K562 (cell line): ENCODE measurements around the gene AKR1A1. TPM values are rescaled to one million over a fixed set of nuclear protein-coding genes. Genes with fewer than 3 reads are reported as not detected.
A peak's percentile ranks its signal among the peaks of the same experiment; 100 is the strongest.

Source experiments
- ATAC-seq: fragments of 200-7000 bp; cut with Tn5 transposase; 3 replicates; pipeline ENCODE4 v1.9.1; 2020; ENCODE audit warnings: moderate library complexity
- BruUV-seq: library from RNA; stranded (reverse); fragments of 400-500 nt; replicated peaks from 2 replicates; lab custom pipeline; 2021; lab: Mats Ljungman, UMichigan
- CTCF ChIA-PET: fragments of 300-600 bp; formaldehyde crosslinking; extraction: SDS; loops from one replicate; lab custom pipeline; 2021; ENCODE audit warnings: low intra/inter-chr PET ratio; lab: Yijun Ruan, JAX
- POLR2A ChIA-PET: fragments of 300-600, 350-650 bp; sonication (Branson Sonifier 250); formaldehyde crosslinking; extraction: SDS; loops from one replicate; lab custom pipeline; 2021; ENCODE audit warnings: antibody characterized with exemption, inconsistent platforms; lab: Yijun Ruan, JAX
- DNase-seq, 4 experiments: peaks; one replicate each; pipeline versions ENCODE4 v3.0.0 to v3.0.0-alpha.2; 2011 to 2018; ENCODE audit warnings: low spot score in 3 of 4, mixed read lengths in 3 of 4; ENCODE audit errors: extremely low read depth in 1 of 4
- FAIRE-seq: peaks from 2 replicates; lab custom pipeline; 2011; peaks lifted over from hg19 to GRCh38; lab: Jason Lieb, UNC
- H2AFZ ChIP-seq: 2 replicates; pipeline ENCODE4 v1.6.0; 2011; ENCODE audit warnings: low read depth, low read length, control low read depth, inconsistent platforms
- H3K27ac ChIP-seq: fragments of 200-600 bp; 3 replicates; pipeline ENCODE4 v1.8.0; 2011; ENCODE audit warnings: low read depth, mild to moderate bottlenecking, control low read depth, inconsistent platforms, low read length, moderate library complexity, mixed read lengths; ENCODE audit errors: extremely low read depth
- H3K27me3 ChIP-seq, 2 experiments: fragments of 300-600 bp in 1 of 2; 2 replicates in 1 of 2; 3 replicates in 1 of 2; pipeline versions ENCODE4 v1.6.0 to v1.8.0; 2011; ENCODE audit warnings: inconsistent platforms in 2 of 2, low read length in 2 of 2, mild to moderate bottlenecking in 1 of 2, mixed read lengths in 1 of 2, moderate library complexity in 1 of 2; ENCODE audit not compliant: control insufficient read depth in 2 of 2, insufficient read depth in 2 of 2
- H3K36me3 ChIP-seq: fragments of 300-600 bp; 3 replicates; pipeline ENCODE4 v1.8.0; 2011; ENCODE audit warnings: mild to moderate bottlenecking, low read length, inconsistent platforms; ENCODE audit not compliant: control insufficient read depth, insufficient read depth
- H3K4me1 ChIP-seq, 2 experiments: fragments of 200-600 bp in 1 of 2; replicated peaks in 1 of 2; 2 replicates in 1 of 2; 3 replicates in 1 of 2; pipeline versions ENCODE4 v1.5.1 to v1.8.0; 2011; ENCODE audit warnings: inconsistent platforms in 2 of 2, low read length in 2 of 2, mild to moderate bottlenecking in 1 of 2, mixed read lengths in 1 of 2, moderate library complexity in 1 of 2; ENCODE audit not compliant: control insufficient read depth in 2 of 2, insufficient read depth in 2 of 2
- H3K4me2 ChIP-seq: 2 replicates; pipeline ENCODE4 v1.6.1; 2011; ENCODE audit warnings: low read length, control low read depth, inconsistent platforms, mixed read lengths; ENCODE audit not compliant: insufficient read depth
- H3K4me3 ChIP-seq: fragments of 200-600 bp; sonication (generic), shearing (Covaris generic); 2 replicates; pipeline ENCODE4 v1.5.1; 2016; ENCODE audit warnings: control low read depth, inconsistent platforms
- H3K79me2 ChIP-seq: fragments of 200-600 bp; 3 replicates; pipeline ENCODE4 v1.8.0; 2011; ENCODE audit warnings: low read length, inconsistent platforms; ENCODE audit not compliant: control insufficient read depth, insufficient read depth
- H3K9ac ChIP-seq, 2 experiments: 2 replicates each; pipeline versions ENCODE4 v1.6.0 to v1.6.1; 2011; ENCODE audit warnings: low read depth in 2 of 2, low read length in 2 of 2, control low read depth in 1 of 2, inconsistent platforms in 1 of 2, mild to moderate bottlenecking in 1 of 2, mixed read lengths in 1 of 2; ENCODE audit not compliant: insufficient read depth in 1 of 2
- H3K9me1 ChIP-seq: one replicate; pipeline ENCODE4 v1.6.0; 2011; ENCODE audit warnings: inconsistent platforms, mild to moderate bottlenecking, low read length, moderate library complexity; ENCODE audit not compliant: control insufficient read depth, insufficient read depth
- H3K9me3 ChIP-seq: replicated peaks from 2 replicates; pipeline ENCODE4 v1.5.1; 2011; ENCODE audit warnings: low read depth, low read length, inconsistent platforms; ENCODE audit not compliant: control insufficient read depth, insufficient read depth
- H4K20me1 ChIP-seq: replicated peaks from 2 replicates; pipeline ENCODE4 v1.6.1; 2011; ENCODE audit warnings: low read length, inconsistent platforms, mixed read lengths; ENCODE audit not compliant: control insufficient read depth, insufficient read depth
- ARID1B ChIP-seq: fragments of 450-650 bp; IDR thresholded peaks from 2 replicates; pipeline ENCODE4 v1.6.1; 2016; ENCODE audit warnings: antibody characterized with exemption, mild to moderate bottlenecking, inconsistent platforms
- FOXA1 ChIP-seq: fragments of 450-650 bp; IDR thresholded peaks from 2 replicates; pipeline ENCODE4 v1.6.1; 2016; ENCODE audit warnings: mild to moderate bottlenecking, borderline replicate concordance
- HDAC3 ChIP-seq: fragments of 450-650 bp; IDR thresholded peaks from 2 replicates; pipeline ENCODE4 v1.6.1; 2018; ENCODE audit warnings: borderline replicate concordance, mild to moderate bottlenecking, moderate library complexity; ENCODE audit not compliant: partially characterized antibody
- KAT8 ChIP-seq: fragments of 450-650 bp; IDR thresholded peaks from 2 replicates; pipeline ENCODE4 v1.6.1; 2016; ENCODE audit warnings: low read depth, mild to moderate bottlenecking
- PTBP1 ChIP-seq: fragments of 200-400 bp; formaldehyde crosslinking; IDR thresholded peaks from 2 replicates; pipeline ENCODE4 v1.6.1; 2017; ENCODE audit warnings: low read depth, low read length
- SMC3 ChIP-seq: conservative IDR thresholded peaks from 2 replicates; pipeline ENCODE4 v1.6.1; 2011; ENCODE audit warnings: low read depth, low read length, improper control_type of control experiment; ENCODE audit not compliant: insufficient read depth
- TFE3 ChIP-seq: fragments of 450-650 bp; formaldehyde crosslinking; IDR thresholded peaks from 2 replicates; pipeline ENCODE4 v1.4.0; 2020; ENCODE audit warnings: mild to moderate bottlenecking, mixed read lengths
- ZBTB1 ChIP-seq: sonication (generic); formaldehyde crosslinking; IDR thresholded peaks from 2 replicates; pipeline ENCODE4 v1.8.1; 2023; ENCODE audit warnings: missing genetic modification reagents, low read depth, mild to moderate bottlenecking, borderline replicate concordance
- ZNF561 ChIP-seq: fragments of 450-650 bp; formaldehyde crosslinking; conservative IDR thresholded peaks from 2 replicates; pipeline ENCODE4 v1.4.0; 2020; ENCODE audit warnings: mild to moderate bottlenecking, moderate library complexity
- WGBS: fragments of 100-300 bp; shearing (Covaris generic); methylation state at CpG from one replicate; pipeline ENCODE4 v1.1.6; 2016; ENCODE audit warnings: low coverage, mixed read lengths; ENCODE audit not compliant: insufficient coverage; ENCODE audit errors: missing lambda C conversion rate; 5-methylcytosine and 5-hydroxymethylcytosine counted together
- in situ Hi-C: fragments of 300-500 bp; cut with MboI; formaldehyde crosslinking; loops from 4 replicates; pipeline ENCODE4 v1.15.0; 2018; ENCODE audit warnings: inconsistent platforms, mixed read lengths
- intact Hi-C: fragments of 100-400 bp; cut with micrococcal nuclease; formaldehyde crosslinking; loops from 2 replicates; pipeline ENCODE4 v1.14.2; 2022
- polyA plus RNA-seq, 8 experiments: library from polyadenylated mRNA; depleted of rRNA in 4 of 8; stranded (reverse) in 5 of 8; unstranded in 3 of 8; fragments of >200 nt; fragmentation: Nextera tagmentation in 2 of 8; fragmentation: Illumina TruSeq in 1 of 8; extraction: Ambion mirVana in 2 of 8; extraction: Trizol in 1 of 8; gene quantifications; 2 replicates each; pipeline versions ENCODE4 v1.2.1 to v1.2.3, GENCODE V29; 2011 to 2014; ENCODE audit warnings: inconsistent platforms in 1 of 8, missing spikeins in 1 of 8
- total RNA-seq, 7 experiments: library from RNA; depleted of rRNA in 6 of 7; stranded (reverse); fragments of >200 nt in 6 of 7; fragmentation: Illumina TruSeq in 2 of 7; extraction: Trizol in 2 of 7; gene quantifications; 2 replicates each; pipeline versions ENCODE4 v1.2.1 to v1.2.3, GENCODE V29; 2011 to 2021; ENCODE audit warnings: low replicate concordance in 1 of 7

AKR1A1 gene
- total and polyA plus RNA-seq, 9 of the 15 experiments (the other 6 are each of a cell fraction or from before 2014, with no cell fraction given), result 68.6 to 211 (median 132) TPM

GRCh38 chr1:45557422-45557944 is 6.9 kb downstream of the AKR1A1 start:
- in situ Hi-C loops (no loop called here), intact Hi-C loops (no loop called here)
- no peak for ATAC-seq
- no peak overlapping the region for H3K4me2 ChIP-seq
- no peaks in the 10 kb centered on the region for H3K9me3 ChIP-seq
- TF ChIP-seq PTBP1, result no peak
- no peak for TF ChIP-seq ARID1B
- no peak for TF ChIP-seq KAT8
- DNase-seq, result peak in 1 of 4 experiments; percentile 6
- no peaks in the 10 kb centered on the region for H3K27me3 ChIP-seq
- H3K9ac ChIP-seq, result peak overlapping the region in 1 of 2 experiments; percentile 27; a peak in 1 of 4 replicates
- H3K9me1 ChIP-seq, result no peaks in the 10 kb centered on the region
- 0 out of 2 replicates have a peak, but pooled peaks cover 4% of the 10 kb centered on the region for H4K20me1 ChIP-seq
- BruUV-seq, result no TSS peak
- H3K4me1 ChIP-seq, result peaks cover 0 to under 1% of the 10 kb centered on the region in 2 experiments; a peak in 1 of 5 replicates
- H3K79me2 ChIP-seq, result peaks cover 32% of the 10 kb centered on the region
- 70% methylated on average over 3 of the region's 3 CpGs for WGBS
- H2AFZ ChIP-seq, result no peak overlapping the region
- peaks cover 69% of the 10 kb centered on the region for H3K36me3 ChIP-seq
- ChIA-PET CTCF (no interaction called here), POLR2A (interaction anchor here (0.6 to 2.5 kb wide), 11 partner anchors 9 to 218 kb away, joined by 3 to 18 read pairs (median 5); partner anchors contain the start of genes MUTYH, NASP, PRDX1 and TOE1)
- no peak overlapping the region for H3K4me3 ChIP-seq
- H3K27ac ChIP-seq, result 0 out of 3 replicates have a peak overlapping the region, but pooled peaks have one; percentile 34
- no peak for FAIRE-seq

GRCh38 chr1:45563843-45564242 is 13.2 kb downstream of the AKR1A1 start:
- Histone ChIP-seq H2AFZ (no peak overlapping the region), H3K79me2 (peaks cover 18% of the 10 kb centered on the region; the same call in 1 of the 3 replicates), H3K4me2 (no peak overlapping the region), H3K9me3 (no peaks in the 10 kb centered on the region), H3K9ac (peak overlapping the region in 1 of 2 experiments; percentile 81; a peak in 2 of 4 replicates), H3K4me3 (no peak overlapping the region), H3K9me1 (no peaks in the 10 kb centered on the region), H3K4me1 (peaks cover 3 to 7% of the 10 kb centered on the region in 2 experiments; a peak in 3 of 5 replicates), H4K20me1 (peaks cover 4% of the 10 kb centered on the region; the same call in 1 of the 2 replicates), H3K27ac (no peak overlapping the region), H3K27me3 (no peaks in the 10 kb centered on the region), H3K36me3 (peaks cover 82% of the 10 kb centered on the region)
- in situ Hi-C loops (no loop called here), intact Hi-C loops (no loop called here)
- no TSS peak for BruUV-seq
- POLR2A ChIA-PET, result interaction anchor here (0.7 to 10.3 kb wide), 7 partner anchors 11 to 45 kb away, joined by 4 to 135 read pairs (median 5); partner anchors contain the start of genes AKR1A1, NASP and PRDX1
- no peak for FAIRE-seq
- CTCF ChIA-PET, result interaction anchor here (0.6 kb wide), 1 partner anchor 28 kb away, joined by 3 read pairs; no protein-coding TSS in a partner anchor
- no peak for ATAC-seq
- WGBS, result 100% methylated on average over 2 of the region's 2 CpGs
- no peak for DNase-seq
- TF ChIP-seq ZBTB1 (CRISPR knock-in tag) (no peak), SMC3 (no peak), HDAC3 (no peak), ZNF561 (no peak), TFE3 (CRISPR knock-in tag) (no peak), FOXA1 (no peak)
